Right ventricle myocardium inferior (tissue), 1 donor: ENCODE data around the gene ARHGAP40. TPM values are rescaled to one million over a fixed set of nuclear protein-coding genes. Genes with fewer than 3 reads are reported as not detected.
"Not testable (repeated sequence)": the region's sequence is repeated elsewhere in the genome, so short reads cannot be mapped to it uniquely, and the experiment has no call there.

Experiments used
- ATAC-seq: fragments of 200-7000 bp; cut with Tn5 transposase; one replicate; pipeline ENCODE4 v1.9.1; 2020; ENCODE audit warnings: mild to moderate bottlenecking, moderate library complexity
- DNase-seq: peaks from one replicate; pipeline ENCODE4 v3.0.0; 2021; ENCODE audit errors: missing footprints
- intact Hi-C: fragments of 100-400 bp; cut with DNase I; formaldehyde crosslinking; loops from one replicate; pipeline ENCODE4 v1.11.0; 2022
- total RNA-seq: library from RNA; stranded (reverse); fragmentation: NEBNext Ultra II Directional; extraction: Animal tissue kit (Norgen Biotek cat#: 25700); gene quantifications from one replicate; pipeline ENCODE4 v1.2.1, GENCODE V29; 2021
- donor health status: DM: no; HTN: yes; CAD: no; lungs with severe emphysema.

The ARHGAP40 gene
- total RNA-seq, 1 donor from 2014 or later = not detected

DNA sequence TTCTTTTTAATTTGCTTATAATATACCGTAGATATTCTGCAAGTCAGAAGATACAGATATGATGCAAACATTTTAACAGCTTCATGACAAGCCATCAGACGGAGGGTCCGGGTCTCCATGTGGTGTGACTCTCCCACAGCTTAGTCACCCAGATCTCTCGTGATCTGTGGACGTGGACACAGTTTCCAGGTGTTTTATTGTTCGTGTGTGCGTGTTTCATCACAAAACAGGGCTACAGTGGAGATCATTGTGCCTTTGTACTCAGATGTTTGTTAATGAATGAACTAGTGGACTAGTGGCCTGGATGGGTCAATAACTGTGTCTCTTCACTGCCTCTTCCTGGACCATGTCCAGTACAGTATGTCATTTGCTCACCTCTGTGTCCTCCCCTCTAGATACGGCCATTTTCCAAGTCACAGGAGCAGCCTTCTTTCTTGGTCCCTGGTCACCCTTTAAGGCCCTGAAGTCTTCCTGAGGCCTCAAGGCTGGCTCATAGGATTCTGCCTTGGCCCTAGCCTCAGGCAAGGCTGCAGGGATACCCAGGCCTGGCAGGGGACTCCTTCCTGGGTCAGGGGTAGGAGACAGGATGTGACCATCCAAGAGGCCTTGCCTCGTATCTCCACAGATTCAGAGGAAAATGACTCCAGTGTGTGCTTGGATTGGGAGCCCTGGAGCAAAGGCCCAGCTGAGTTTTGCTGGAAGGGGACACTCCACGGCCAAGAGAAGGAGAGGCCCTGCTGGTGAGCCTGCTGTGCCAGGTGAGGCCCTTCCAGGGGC is 16.0 kb upstream of the ARHGAP40 start:
- ATAC-seq = no peak
- no peak for DNase-seq

GRCh38 chr20:38586181-38586525 is 15.5 kb upstream of the ARHGAP40 start:
- ATAC-seq = no peak
- no peak for DNase-seq
- intact Hi-C loops = no loop called here

More for the DNA sequence above, 16.0 kb upstream of the ARHGAP40 start:
- intact Hi-C loops = no loop called here

DNA sequence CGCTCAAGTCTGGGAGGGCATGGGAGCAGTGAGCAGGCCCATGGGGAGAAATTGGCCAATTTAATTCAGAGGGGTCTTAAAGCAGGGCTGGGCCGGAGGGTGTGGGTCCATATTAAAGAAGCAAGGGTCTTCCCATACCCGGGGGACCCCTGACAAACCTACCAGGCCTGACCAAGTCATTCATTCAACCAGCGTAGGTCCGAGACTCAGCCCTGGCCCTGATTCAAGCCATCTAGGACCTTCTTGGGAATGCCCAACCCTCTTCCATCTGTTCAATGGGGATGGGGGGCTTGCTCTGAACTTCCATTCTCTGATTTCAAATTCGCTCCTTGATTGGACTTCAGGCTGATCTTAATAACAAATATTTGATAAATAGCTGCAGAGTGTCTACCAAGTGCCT is 13.3 kb upstream of the ARHGAP40 start:
- no peak for ATAC-seq
- intact Hi-C loops = no loop called here
- no peak for DNase-seq

DNA sequence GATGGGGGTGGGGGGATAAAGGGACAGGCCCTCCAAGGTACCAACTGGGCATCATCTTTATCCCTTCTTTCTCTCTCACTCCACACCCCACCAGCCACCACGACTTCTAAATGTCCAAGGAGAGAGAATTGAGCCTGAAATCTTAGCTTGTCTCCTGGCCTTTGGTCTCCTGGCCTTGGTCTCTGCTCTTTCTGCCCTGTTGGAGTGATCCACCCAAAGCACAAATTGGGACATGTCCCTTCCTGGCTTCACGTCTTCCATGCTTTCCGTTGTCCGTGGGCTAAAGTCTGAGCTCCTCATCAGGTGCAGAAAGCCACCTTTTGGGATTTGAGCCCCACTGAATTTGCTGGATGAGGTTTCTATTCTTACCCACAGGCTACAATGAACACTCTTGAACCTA is 12.3 kb upstream of the ARHGAP40 start:
- DNase-seq (no peak), ATAC-seq (no peak)
- intact Hi-C loops = no loop called here

DNA sequence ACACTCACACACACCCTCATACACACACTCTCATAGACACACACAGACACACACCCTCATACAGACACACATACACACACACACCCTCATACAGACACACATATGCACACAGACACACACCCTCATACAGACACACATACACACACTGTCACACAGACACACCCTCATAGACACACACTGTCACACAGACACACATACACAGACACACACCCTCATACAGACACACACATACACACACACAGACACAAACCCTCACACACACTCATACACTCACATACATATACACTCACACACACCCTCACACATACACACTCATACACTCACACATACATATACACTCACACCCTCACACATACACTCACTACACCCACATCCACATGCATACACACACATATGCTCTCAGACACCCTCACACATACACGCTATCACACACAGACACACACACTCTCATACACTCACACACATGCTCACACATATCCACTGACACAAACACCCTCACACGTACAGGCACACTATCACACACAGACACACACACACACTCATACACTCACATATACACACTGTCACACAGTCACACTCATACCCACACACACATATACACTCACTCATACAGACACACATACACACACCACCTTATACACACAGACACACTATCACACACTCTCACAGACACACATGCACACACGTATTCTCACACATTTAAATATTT is 11.5 kb upstream of the ARHGAP40 start:
- ATAC-seq (no peak), DNase-seq (no peak)
- intact Hi-C loops = no loop called here

GRCh38 chr20:38590676-38591473 is 10.7 kb upstream of the ARHGAP40 start:
- DNase-seq = no peak
- no peak for ATAC-seq
- intact Hi-C loops = no loop called here

DNA sequence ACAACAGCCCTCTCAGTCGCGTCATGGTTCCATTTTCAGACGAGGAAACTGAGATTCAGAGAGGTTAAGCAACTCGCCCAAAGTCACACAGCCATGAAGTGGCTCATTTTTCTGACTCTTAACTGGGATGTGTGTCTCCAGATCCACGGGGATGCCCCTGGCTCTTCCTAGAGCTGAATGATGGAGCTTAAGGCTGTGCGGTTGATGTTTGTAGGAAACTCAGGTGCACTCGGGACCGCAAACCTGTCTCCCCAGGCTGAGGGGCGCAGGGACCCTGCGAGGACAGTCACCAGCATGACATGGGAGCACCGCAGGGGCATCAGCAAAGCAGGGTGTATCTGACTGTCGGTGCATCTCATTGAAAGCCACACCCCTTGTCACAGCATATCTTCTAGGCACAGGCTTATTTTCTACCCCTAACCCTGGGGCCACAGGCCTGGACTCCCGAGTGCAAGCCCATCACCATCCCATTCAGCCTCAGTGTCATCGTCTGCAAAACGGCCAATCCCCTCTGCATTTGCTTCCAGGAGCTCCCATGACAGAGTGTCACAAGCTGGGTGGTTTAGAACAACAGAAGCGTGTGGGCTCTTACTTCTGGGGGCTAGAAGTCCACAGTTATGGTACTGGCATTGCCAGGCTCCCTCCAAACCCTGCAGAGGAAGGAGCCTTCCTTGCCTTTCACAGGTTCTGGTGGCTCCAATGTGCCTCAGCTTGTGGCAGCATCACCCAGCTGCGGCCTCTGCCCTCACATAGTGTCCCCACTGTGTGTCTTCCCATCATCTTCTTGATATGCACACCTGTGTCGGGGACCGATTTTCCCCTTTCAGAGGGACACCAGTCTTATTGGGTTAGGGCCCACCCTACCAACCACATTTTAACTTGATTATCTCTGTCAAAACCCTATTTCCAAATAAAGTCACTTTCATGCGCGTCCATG is 9.9 kb upstream of the ARHGAP40 start:
- DNase-seq (no peak), ATAC-seq (no peak)
- intact Hi-C loops = no loop called here

- DNase-seq, intact Hi-C loops, ATAC-seq: not testable (repeated sequence)
These were observed 9.2 kb upstream of the ARHGAP40 start for GRCh38 chr20:38592411-38592790.

- intact Hi-C loops, ATAC-seq, DNase-seq: not testable (repeated sequence)
These were observed 7.3 kb upstream of the ARHGAP40 start for GRCh38 chr20:38594281-38594680.

DNA sequence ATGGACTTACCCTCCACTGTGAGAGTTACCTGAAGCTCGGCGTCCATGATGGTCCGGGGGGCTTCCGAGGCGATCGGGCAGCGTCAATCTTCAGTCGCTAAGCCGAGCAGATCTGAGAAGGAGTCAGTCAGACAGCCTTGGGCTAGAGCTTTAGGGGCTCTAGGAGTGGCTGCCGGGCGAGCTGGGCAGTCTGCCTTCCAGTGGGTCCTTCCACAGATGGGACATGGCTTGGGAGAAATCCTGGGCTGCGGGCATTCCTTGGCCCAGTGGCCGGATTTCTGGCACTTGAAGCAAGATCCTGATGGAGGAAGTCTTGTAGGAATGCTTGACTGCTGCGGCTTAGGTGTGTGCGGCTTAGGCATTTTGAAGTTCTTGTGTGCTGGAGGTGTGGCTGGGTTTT is 5.7 kb upstream of the ARHGAP40 start:
- intact Hi-C loops, ATAC-seq, DNase-seq: not testable (repeated sequence)

- ATAC-seq = peak; percentile 94
- intact Hi-C loops = no loop called here
- peak; percentile 74 for DNase-seq
These were observed 2.2 kb upstream of the ARHGAP40 start for GRCh38 chr20:38599410-38599882.

DNA sequence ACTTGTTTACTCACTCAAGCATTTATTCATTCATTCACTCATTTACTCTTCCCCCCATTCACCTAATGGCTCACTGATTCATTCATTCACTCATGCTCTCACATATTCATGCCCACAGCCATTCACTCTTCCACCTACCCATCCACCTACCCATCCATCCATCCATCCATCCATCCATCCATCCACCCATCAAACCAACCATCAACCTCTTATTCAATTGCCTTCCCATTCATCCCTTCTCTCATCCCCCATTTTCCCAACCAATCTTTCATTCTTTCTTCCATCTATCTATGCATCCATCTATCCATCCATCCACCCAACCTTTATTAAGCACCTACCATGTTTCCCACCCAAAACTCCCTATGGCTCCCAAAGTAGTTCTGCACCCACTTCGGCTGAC is 1.6 kb upstream of the ARHGAP40 start:
- ATAC-seq (no peak), DNase-seq (no peak)
- intact Hi-C loops = no loop called here

- intact Hi-C loops = no loop called here
- DNase-seq = no peak
- ATAC-seq = no peak
These were observed 574 bp downstream of the ARHGAP40 start for GRCh38 chr20:38602185-38602581.

DNA sequence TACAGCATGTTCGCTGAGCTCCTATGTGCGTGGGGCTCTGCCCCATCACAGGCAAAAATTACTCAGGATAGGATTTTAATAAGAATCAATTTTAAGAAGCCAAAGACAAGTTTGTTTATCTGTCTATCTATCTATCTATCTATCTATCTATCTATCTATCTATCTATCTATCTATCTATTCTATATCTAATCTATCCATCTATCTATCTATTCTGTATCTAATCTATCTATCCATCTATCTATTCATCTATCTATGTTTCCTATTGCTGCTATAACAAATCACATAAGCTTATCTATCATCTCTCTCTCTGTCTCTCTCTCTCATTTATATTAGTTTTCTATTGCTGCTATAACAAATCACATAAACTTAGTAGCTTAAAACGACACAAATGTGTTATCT is 1.7 kb downstream of the ARHGAP40 start:
- intact Hi-C loops = no loop called here
- DNase-seq = no peak
- ATAC-seq = no peak

DNA sequence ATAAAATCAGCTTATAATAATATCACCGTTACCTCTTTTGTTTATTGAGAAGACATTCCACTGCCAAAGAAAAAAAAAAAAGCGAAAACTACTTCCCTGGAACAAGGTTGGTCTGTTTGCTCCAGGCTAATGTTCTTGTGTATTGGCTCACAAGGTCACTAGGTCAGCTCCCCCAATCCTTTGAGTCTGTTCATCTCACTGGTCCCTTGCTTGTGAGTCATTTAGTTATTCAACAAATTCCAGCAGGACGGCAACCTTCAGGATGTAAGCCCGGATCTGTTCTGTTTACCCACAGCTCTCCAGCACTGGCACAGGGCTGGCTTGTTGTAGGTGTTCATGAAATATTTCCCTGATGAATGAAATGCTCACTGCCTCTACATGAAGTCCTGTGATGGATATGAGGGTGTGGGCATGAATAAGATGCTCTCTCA is 3.3 kb downstream of the ARHGAP40 start:
- no peak for ATAC-seq
- intact Hi-C loops = no loop called here
- no peak for DNase-seq

GRCh38 chr20:38607351-38607750 is 5.7 kb downstream of the ARHGAP40 start:
- intact Hi-C loops = no loop called here
- DNase-seq (no peak), ATAC-seq (no peak)

DNA sequence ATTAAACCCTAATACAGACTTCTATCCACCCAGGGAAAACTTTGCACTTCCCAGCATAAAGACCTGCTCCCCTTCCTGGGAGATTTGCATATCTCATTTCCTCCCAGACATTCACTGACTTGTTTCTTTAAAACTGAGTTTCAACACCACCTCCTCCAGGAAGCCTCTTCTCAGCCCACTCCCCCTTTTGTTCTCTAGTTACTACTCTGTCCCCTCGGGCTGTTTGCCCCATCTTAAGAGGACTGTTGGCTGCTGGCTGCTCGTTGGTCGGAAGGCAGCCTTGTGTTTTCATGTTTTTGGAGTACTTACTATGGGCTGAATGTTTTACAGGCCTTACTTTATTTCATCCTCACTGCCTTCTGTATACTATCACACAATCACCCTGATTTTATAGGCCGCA is 6.6 kb downstream of the ARHGAP40 start:
- intact Hi-C loops = no loop called here
- ATAC-seq (no peak), DNase-seq (no peak)

- ATAC-seq = no peak
- intact Hi-C loops = no loop called here
These were observed 8.2 kb downstream of the ARHGAP40 start for GRCh38 chr20:38609815-38610214.

More at GRCh38 chr20:38609815-38610214, 8.2 kb downstream of the ARHGAP40 start:
- DNase-seq = no peak
